Measurements from ENCODE around the gene MIPEP.

MIPEP gene

DNA sequence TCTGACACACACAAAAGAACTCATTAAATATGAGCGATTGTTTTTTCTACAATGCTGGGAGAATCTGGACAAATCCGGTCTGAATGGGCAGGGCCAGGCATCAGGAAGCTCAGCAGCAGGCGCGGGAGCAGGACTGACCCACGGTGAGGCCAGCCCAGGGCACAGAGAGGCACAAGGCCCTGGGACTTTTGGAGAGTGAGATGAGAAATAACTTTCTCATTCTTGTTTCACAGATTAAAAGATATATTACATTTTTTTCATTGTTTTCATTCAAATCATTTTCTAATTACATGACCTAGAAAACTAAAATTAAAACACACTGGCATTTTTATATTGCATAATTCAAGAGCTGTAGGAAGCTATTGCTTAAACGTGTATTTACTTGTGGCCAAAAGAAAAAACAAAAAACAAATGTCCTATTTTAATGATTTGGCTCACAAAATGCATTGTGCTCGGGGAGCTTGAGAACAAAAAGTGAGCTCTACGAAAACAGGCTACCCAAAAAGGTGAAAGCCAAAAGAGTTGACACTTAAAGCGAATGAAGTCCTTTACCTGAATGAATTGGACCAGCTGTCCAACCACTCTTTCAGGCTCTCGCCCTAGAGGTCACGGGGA, 185.8 kb downstream of the MIPEP start:
- no peak for DNase-seq

DNA sequence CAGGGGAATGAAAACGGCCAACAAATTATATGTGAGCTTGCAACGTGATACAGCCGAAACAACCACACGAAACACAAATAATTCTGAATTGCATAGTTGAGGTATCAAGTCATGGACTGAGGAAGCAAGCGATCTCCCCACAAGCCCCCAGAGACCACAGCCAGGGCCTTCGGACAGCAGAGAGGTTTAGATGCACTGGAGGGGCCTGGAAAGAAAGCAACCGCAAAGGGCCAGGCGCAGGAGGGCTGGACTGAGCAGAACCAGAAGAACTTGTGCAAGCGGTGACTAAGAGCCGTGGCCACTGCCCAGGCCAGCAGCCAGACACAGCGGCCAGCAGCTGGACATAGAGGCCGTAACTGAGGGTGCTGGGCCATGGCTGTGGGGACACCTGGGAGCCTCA, 187.6 kb downstream of the MIPEP start:
- DNase-seq, result no peak

GRCh38 chr13:23701186-23701585, 188.0 kb downstream of the MIPEP start:
- DNase-seq, result no peak

GRCh38 chr13:23699271-23699670, 189.9 kb downstream of the MIPEP start:
- DNase-seq, result no peak

DNA sequence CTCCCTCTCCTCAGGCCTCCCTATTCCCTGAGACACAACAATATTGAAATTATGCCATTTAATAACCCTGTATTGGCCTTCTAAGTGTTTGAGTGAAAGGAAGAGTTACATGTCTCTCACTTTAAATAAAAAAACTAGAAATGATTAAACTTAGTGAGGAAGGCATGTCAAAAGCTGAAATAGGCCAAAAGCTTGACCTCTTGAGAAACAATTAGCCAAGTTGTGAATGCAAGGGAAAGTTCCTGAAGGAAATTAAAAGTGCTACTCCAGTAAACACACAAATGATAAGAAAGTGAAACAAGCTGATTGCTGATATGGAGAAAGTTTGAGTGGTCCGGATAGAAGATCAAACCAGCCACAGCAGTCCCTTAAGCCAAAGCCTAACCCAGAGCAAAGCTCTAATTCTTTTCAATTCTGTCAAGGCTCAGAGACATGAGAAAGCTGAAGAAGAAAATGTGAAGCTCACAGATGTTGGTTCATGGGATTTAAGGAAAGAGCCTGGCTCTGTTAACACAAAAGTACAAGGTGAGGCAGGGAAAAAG, 191.4 kb downstream of the MIPEP start:
- no peak for DNase-seq

DNA sequence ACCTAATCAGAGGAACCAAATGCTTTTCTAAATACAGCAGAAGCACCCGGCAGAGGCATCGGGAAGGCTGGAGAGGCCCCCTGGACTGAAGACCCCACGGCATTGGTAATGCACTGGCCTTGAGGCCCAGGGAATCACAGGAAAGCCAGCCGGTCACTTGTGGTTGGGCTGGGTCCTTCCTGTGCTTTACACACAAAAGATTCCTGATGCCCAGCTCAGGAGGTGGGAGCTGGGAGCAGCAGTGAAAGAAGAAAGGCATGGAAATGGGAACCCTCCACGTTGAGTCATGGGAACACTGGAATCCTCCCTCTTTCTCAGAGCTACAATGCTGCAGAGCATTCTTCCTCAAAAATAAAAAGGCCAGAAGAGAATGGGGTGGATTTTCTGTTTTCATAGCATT, 192.6 kb downstream of the MIPEP start:
- DNase-seq, result no peak

GRCh38 chr13:23695711-23696464, 193.3 kb downstream of the MIPEP start:
- DNase-seq, result no peak

DNA sequence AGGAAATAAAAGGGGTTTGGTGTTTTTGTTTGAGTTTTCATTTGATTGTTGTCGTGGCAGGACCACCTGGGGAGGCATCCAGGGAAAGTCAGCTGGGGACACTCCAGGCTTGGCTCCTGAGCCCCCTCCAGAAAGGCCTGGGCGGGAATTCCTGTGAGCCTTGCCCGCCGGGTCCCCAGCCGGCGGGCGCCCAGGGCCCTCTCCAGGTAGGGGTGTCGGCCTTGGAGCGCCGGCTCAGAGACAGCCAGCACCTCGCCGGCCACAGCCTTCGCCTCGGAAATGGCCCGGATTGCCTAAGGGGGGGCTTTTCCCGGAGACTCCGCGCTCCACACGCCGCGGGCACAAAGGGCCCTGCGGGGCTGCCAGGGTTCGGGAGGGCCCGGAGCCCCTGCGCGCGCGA, 194.0 kb downstream of the MIPEP start:
- DNase-seq, result no peak

- no peak for DNase-seq
Observed at GRCh38 chr13:23692816-23693215, 196.4 kb downstream of the MIPEP start.

- DNase-seq, result no peak
Observed at GRCh38 chr13:23690668-23691067, 198.5 kb downstream of the MIPEP start.

GRCh38 chr13:23688336-23688735, 200.9 kb downstream of the MIPEP start:
- DNase-seq, result no peak

- no peak for DNase-seq
Observed at GRCh38 chr13:23687614-23688013, 201.6 kb downstream of the MIPEP start.

DNA sequence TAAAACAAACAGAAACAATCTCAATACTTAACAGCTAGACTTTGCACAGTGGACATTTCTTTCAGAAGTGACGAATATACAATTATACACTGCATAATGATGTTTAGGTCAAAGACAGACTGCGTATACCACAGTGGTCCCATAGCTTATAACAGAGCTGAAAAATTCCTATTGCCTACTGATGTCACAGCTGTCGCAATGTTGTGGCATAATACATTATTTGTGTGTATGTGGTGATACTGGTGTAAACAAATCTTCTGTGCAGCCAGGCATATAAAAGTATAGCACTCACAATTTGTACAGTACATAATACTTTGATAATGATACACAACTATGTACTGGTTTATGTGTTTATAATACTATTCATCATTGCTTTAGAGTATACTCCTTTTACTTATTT, 202.3 kb downstream of the MIPEP start:
- DNase-seq, result no peak

DNA sequence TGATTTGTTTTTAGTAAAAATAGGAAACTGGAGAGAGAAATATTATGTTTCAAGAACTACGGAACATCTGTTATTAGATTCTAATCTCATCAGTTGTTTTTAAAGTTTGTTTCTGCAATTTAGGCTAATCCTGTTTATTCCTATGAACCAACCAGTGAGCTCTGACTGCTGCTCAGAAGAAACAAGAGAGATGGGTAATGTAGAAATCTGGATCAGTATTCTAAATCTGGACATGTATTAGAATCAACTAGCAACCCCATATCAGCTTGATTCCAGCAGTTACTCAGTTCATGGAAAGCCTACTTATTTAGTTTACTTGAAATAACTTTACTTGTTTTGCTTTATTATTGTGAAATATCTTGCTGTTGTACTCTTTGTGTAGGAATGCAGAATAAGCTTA, 203.8 kb downstream of the MIPEP start:
- no peak for DNase-seq

DNA sequence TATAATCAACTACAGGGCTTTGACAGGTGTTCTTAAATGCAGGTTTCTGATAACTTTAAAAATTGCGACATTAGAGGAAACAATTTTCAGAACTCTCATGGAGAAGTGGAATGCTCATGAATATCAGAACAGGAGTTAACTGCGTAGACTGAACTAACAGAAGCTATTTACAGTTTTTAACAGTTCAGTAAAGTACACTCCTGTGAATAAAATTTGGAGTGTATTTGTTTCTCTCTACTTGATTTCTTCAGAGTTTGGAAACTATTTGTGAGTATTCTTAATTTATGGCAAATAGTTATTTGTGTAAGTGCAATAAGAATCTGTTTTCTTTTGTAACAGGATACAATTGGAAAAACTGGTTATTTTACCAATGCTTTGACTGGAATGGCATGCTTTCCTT, 204.6 kb downstream of the MIPEP start:
- DNase-seq, result no peak

DNA sequence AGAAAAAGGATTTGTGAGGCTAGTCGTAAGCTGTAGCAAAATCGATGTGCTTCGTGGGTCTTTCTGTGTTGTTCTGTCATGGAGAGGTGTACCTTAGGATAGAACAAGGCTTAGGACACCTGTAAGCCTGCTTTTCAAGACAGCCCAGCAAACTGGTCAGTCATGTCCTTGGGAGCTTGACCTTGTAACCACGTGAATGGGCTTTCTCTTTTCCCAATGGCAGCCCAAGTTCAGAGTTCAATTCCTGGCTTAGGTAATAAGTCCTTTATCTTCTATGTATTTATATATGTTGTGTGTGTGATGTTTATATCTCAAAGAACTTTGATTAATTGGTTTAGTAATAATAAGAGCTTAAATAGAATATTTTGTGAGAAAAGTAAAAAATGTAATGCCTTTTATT, 206.1 kb downstream of the MIPEP start:
- DNase-seq, result no peak

DNA sequence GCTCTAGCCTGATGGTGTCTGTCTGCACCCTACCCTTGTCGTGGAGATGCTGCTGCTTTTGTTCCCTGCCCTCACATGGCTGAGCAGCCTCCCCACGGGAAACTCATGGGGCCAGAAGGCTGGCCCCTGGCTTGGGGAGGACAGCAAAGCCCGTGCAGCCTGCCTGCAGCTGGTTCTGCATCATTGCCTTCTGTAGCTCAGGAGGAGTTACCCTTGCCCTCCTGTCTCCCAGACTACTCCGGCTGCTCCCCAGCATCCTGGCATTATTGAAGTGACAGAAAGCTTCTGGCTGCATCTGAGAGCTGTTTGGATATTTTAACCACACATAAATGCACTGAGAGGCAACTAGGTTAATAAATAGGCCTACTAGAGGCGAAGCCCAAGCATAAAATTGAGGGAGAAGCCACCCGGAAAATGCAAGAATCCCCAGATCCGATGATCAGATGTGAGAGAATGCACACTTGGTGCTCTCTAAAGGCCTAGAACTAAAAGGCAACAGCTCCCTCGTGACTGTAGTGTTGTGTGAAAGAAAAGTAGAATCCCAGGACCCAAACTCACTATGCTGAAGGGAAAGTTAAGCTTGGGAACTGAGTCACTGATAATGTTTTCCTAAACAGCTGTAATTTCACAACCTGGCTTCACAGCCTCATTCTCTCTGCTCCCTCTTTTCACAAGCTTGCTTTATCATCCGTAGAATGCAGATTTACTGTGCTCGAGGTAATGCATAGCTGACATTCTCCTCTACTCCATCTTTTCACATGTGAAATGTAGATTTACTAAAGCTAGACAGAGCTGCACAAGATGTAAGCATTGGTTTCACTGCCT, 208.1 kb downstream of the MIPEP start:
- no peak for DNase-seq

Measured in OCI-M1 (cell line).